Activated T-cell treated with anti-CD3 and anti-CD28 coated beads, Interleukin-2, amount 50 U/mL, for 1 hour (primary cell): ENCODE data around the gene APCDD1.

Experiments
- DNase-seq: peaks from one replicate; pipeline ENCODE4 v3.0.0-alpha.2; 2020

The APCDD1 gene

GRCh38 chr18:10432781-10433180 lies 21.7 kb upstream of the APCDD1 start:
- DNase-seq, result no peak

GRCh38 chr18:10436160-10436559 lies 18.3 kb upstream of the APCDD1 start:
- no peak for DNase-seq

- DNase-seq, result no peak
Observed at GRCh38 chr18:10437837-10438236, 16.6 kb upstream of the APCDD1 start.

GRCh38 chr18:10439898-10440297 lies 14.5 kb upstream of the APCDD1 start:
- DNase-seq, result no peak

GRCh38 chr18:10440884-10441283 lies 13.6 kb upstream of the APCDD1 start:
- DNase-seq, result no peak

- no peak for DNase-seq
Observed at GRCh38 chr18:10441472-10441871, 13.0 kb upstream of the APCDD1 start.

- DNase-seq, result no peak
Observed at GRCh38 chr18:10442551-10442971, 11.9 kb upstream of the APCDD1 start.

GRCh38 chr18:10443001-10443400 lies 11.4 kb upstream of the APCDD1 start:
- no peak for DNase-seq

- DNase-seq, result no peak
Observed at GRCh38 chr18:10444314-10445006, 10.0 kb upstream of the APCDD1 start.

GRCh38 chr18:10449396-10449795 lies 5.0 kb upstream of the APCDD1 start:
- DNase-seq, result no peak

- no peak for DNase-seq
Observed at GRCh38 chr18:10450986-10451385, 3.4 kb upstream of the APCDD1 start.

GRCh38 chr18:10453261-10453805 lies 1.1 kb upstream of the APCDD1 start:
- no peak for DNase-seq

GRCh38 chr18:10454681-10455557 lies 484 bp downstream of the APCDD1 start:
- DNase-seq, result no peak

- DNase-seq, result no peak
Observed at GRCh38 chr18:10455726-10456453, 1.5 kb downstream of the APCDD1 start.

- DNase-seq, result no peak
Observed at GRCh38 chr18:10456718-10457117, 2.3 kb downstream of the APCDD1 start.

- no peak for DNase-seq
Observed at GRCh38 chr18:10457128-10457527, 2.7 kb downstream of the APCDD1 start.

GRCh38 chr18:10457767-10458166 lies 3.3 kb downstream of the APCDD1 start:
- no peak for DNase-seq

GRCh38 chr18:10458691-10459090 lies 4.3 kb downstream of the APCDD1 start:
- DNase-seq, result no peak

GRCh38 chr18:10459587-10459986 lies 5.2 kb downstream of the APCDD1 start:
- DNase-seq, result no peak

GRCh38 chr18:10460414-10461018 lies 6.1 kb downstream of the APCDD1 start:
- no peak for DNase-seq

GRCh38 chr18:10461989-10462388 lies 7.6 kb downstream of the APCDD1 start:
- no peak for DNase-seq

GRCh38 chr18:10462597-10462996 lies 8.2 kb downstream of the APCDD1 start:
- DNase-seq, result no peak

GRCh38 chr18:10463096-10463495 lies 8.7 kb downstream of the APCDD1 start:
- no peak for DNase-seq
